Uterus (tissue), 2 donors: ENCODE results near the gene ELOVL7.

Source experiments
- CTCF ChIP-seq, 4 experiments: fragments of 200-600 bp in 2 of 4; fragments of 450-650 bp in 2 of 4; sonication (generic) in 2 of 4; IDR thresholded peaks; one replicate each; pipeline ENCODE4 v1.5.1; 2016 to 2019; ENCODE audit warnings: antibody characterized with exemption in 4 of 4, mild to moderate bottlenecking in 2 of 4, moderate library complexity in 1 of 4
- POLR2A ChIP-seq, 2 donors: fragments of 450-650 bp; IDR thresholded peaks; one replicate each; pipeline ENCODE4 v1.6.1; 2016; ENCODE audit warnings: antibody characterized with exemption in 2 of 2, mild to moderate bottlenecking in 1 of 2, moderate library complexity in 1 of 2

GRCh38 chr5:60738933-60739332, 105.1 kb downstream of the ELOVL7 start:
- TF ChIP-seq CTCF (IDR thresholded peaks at IDR 0.05) (no peak), POLR2A (IDR thresholded peaks at IDR 0.05) (no peak)
